Mesothelial cell of epicardium (in vitro differentiated cells): ENCODE results near the gene OSTN. TPM values are rescaled to one million over a fixed set of nuclear protein-coding genes. Genes with fewer than 3 reads are reported as not detected.

Source experiments
- DNase-seq, 2 experiments: peaks; one replicate each; pipeline ENCODE4 v3.0.0; 2021; ENCODE audit warnings: low spot score in 2 of 2; ENCODE audit not compliant: unreplicated experiment in 2 of 2
- H3K27ac Mint-ChIP-seq: 2 replicates; pipeline ENCODE4 v1.8.0; 2021; ENCODE audit warnings: mixed read lengths
- H3K27me3 Mint-ChIP-seq: 2 replicates; pipeline ENCODE4 v1.8.0; 2021; ENCODE audit warnings: low read depth, mixed read lengths
- H3K36me3 Mint-ChIP-seq: 2 replicates; pipeline ENCODE4 v1.8.0; 2021; ENCODE audit warnings: mixed read lengths
- H3K4me1 Mint-ChIP-seq: 2 replicates; pipeline ENCODE4 v1.8.0; 2021; ENCODE audit warnings: mixed read lengths
- H3K4me3 Mint-ChIP-seq: 2 replicates; pipeline ENCODE4 v1.8.0; 2021; ENCODE audit warnings: mild to moderate bottlenecking, moderate library complexity, mixed read lengths
- H3K9me3 Mint-ChIP-seq: 2 replicates; pipeline ENCODE4 v1.8.0; 2021; ENCODE audit warnings: mixed read lengths
- CTCF ChIP-seq: fragments of 200-600 bp; sonication (generic); IDR thresholded peaks from one replicate; pipeline ENCODE4 v1.5.0; 2021; ENCODE audit warnings: antibody characterized with exemption; ENCODE audit not compliant: unreplicated experiment
- total RNA-seq: library from RNA; stranded (reverse); gene quantifications from 3 replicates; pipeline ENCODE4 v1.2.1, GENCODE V29; 2021

The OSTN gene
- total RNA-seq, 1 donor from 2014 or later, result 1.0 TPM

DNA sequence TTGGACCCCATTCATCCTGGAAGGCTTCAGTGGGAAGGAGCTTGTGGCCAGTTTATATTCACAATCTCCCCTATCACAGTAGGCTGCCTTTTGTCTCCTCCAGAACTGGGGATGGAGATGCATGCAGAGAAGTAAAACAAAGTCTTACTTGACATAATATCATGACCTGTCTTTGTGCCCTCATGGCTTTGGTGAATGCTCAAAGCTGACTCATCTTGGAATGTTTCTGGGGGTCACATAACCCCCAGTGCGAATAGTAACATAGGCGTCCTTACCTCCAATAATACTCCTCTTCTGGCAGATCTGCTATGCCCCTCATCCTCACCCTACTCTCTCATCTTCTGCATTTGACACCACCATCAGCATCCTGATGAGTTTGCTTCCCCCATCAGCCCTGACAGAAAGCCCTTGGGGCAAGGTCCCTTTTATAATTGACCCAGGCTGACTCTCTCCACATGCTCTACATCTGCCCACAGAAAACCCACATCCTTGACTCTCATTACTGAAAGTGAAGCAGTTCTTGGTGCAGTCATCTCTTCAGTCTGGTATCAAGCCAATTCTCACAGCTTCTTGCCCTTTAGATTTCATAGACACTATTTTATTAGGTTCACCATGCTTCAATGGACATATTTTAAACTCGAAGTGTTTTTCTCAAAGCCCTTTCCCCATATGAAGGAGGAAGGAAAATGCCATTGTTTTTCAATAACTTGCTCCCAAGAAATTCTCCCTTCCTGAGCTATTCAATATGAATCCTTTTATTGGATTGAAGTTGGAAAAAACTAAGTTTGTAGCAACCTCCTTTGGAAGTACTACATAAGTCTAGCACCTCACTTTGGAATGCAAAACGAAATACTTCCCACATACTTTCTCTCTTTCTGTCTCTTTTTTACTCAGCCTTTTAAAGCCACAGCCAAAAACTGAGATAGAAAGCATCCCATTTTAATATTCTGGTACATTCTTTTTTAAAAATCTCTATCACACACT lies 36.6 kb downstream of the OSTN start:
- Mint-ChIP-seq H3K36me3 (no peaks in the 10 kb centered on the region), H3K27ac (peak overlapping the region; percentile 78), H3K9me3 (no peaks in the 10 kb centered on the region), H3K27me3 (no peaks in the 10 kb centered on the region), H3K4me3 (no peak overlapping the region), H3K4me1 (peaks cover 21% of the 10 kb centered on the region)
- DNase-seq, result no peak
- no peak for TF ChIP-seq CTCF

DNA sequence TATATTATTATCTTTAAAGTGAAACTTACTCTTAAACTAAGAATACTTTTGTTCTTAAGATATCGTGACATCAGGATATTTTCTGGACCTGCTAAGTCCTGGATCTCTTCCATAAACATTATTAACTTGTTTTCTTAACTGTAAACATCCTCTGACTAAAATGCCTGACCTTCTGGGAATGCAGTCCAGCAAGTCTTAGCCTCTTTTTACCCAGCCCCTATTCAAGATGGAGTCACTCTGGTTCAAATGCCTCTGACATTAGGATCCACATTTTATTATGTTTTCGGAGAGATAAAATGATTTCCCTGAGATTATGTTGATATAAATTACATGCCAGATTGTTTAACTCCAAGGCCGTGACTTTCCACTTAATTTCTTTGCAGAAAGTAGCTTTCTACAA lies 37.6 kb downstream of the OSTN start:
- H3K4me3 Mint-ChIP-seq, result no peak overlapping the region
- H3K9me3 Mint-ChIP-seq, result no peaks in the 10 kb centered on the region
- peaks cover 21% of the 10 kb centered on the region for H3K4me1 Mint-ChIP-seq
- peak overlapping the region; percentile 55 for H3K27ac Mint-ChIP-seq
- no peak for DNase-seq
- no peak for TF ChIP-seq CTCF
- no peaks in the 10 kb centered on the region for H3K36me3 Mint-ChIP-seq
- no peaks in the 10 kb centered on the region for H3K27me3 Mint-ChIP-seq

DNA sequence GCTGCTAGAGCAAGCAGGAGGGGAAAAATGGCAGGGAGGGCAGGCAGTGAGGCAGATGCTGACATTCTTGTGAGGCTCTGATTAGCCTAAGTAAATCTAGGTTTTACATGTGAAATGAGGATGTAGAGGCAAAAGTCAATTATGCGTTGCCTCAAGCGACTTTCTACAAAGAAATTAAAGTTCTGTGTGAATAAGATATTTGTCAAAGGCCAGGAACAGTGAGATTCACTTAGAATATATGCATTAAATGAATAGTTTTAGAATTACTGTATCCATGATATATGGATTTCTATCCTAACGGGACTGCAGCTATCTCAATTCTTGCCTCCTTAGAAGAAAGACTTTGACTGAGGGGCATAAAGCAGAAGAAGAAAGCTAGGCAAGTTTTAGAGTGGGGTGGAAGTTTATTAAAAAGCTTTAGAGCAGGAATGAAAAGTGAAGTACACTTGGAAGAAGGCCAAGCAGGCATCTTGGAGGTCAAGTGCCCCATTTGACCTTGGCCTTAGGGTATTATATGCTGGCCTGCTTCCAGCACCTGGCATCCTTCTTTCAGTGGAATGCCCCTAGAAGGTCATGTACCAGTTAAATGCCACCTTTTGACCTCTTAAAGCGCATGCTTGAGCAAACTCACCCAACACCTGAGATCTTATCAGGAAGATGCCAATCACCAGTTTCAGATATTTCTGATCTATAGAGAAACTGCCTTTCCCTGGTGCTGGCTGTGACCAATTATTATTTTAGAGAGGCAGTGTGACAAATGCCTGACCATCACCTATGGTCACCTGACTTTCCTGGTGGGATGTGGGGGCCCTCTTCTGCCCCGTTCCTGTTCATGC lies 38.2 kb downstream of the OSTN start:
- Mint-ChIP-seq H3K4me3 (no peak overlapping the region), H3K27me3 (no peaks in the 10 kb centered on the region), H3K27ac (peak overlapping the region; percentile 55), H3K36me3 (no peaks in the 10 kb centered on the region), H3K9me3 (no peaks in the 10 kb centered on the region), H3K4me1 (peaks cover 21% of the 10 kb centered on the region)
- no peak for TF ChIP-seq CTCF
- DNase-seq, result no peak

DNA sequence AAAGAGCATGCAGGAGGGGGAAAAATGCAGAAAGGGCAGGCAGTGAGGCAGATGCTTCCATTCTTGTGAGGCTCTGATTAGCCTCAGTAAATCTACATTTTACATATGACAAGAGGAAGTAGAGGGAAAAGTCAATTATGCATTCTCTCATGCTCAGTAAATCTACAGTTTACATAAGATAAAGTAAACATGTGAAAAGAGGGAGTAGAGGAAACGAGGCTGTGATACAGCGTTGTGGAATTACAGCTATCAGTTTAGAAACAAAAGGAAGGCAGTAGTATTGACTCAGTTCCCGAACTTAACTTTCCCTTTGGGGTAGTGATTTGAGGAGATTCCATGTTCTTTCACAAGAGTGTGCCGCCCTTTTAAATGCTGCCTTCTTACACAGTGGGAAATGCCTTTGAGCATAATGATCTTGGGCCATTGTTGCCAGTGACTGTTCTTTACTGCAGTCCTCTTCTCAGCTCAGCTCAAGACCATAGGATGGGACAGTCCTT lies 39.3 kb downstream of the OSTN start:
- Mint-ChIP-seq H3K4me1 (peaks cover 23% of the 10 kb centered on the region), H3K9me3 (no peaks in the 10 kb centered on the region), H3K36me3 (no peaks in the 10 kb centered on the region), H3K27me3 (no peaks in the 10 kb centered on the region), H3K27ac (no peak overlapping the region), H3K4me3 (no peak overlapping the region)
- no peak for DNase-seq
- TF ChIP-seq CTCF, result no peak

DNA sequence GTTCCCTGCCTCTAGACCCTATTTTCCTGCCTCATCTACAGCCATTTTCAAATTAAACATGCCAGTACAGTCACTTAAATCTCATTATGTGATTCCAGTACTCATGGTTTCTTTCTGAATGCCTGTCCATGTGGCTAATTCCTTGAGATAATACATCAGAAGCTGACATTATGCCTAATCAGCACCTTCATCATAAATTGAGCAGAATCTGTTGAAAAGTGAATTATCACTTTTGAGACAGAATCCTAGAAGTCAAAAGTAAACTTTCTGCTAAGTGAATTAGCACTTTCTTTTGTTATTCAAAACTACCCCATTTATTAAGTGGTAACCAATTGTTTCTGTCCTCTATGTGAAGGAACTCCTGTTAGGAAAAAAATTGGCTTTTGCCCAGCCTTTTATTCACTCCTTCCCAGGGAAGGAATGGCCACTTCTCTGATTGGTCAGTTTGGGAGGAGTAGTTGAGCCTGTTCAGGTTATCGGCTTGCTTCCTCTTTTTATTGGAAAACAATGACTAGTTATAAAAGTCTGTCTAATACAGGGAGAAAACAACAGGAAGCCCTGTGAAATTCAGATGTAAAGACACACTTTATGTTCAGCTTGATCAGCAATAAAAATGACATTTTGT lies 40.5 kb downstream of the OSTN start:
- no peak for TF ChIP-seq CTCF
- H3K4me3 Mint-ChIP-seq, result no peak overlapping the region
- H3K27ac Mint-ChIP-seq, result no peak overlapping the region
- DNase-seq, result no peak
- H3K4me1 Mint-ChIP-seq, result peaks cover 23% of the 10 kb centered on the region
- H3K27me3 Mint-ChIP-seq, result no peaks in the 10 kb centered on the region
- H3K36me3 Mint-ChIP-seq, result no peaks in the 10 kb centered on the region
- H3K9me3 Mint-ChIP-seq, result no peaks in the 10 kb centered on the region
